HG02610 (cell line): ENCODE results near the gene ATXN1L.
A peak's percentile ranks its signal among the peaks of the same experiment; 100 is the strongest.
"Not testable (repeated sequence)": the region's sequence is repeated elsewhere in the genome, so short reads cannot be mapped to it uniquely, and the experiment has no call there.

ENCODE experiments used
- ATAC-seq: cut with Tn5 transposase; IDR thresholded peaks from one replicate; pipeline ENCODE4 v1.9.1; 2021; ENCODE audit warnings: mild to moderate bottlenecking, moderate library complexity; ENCODE audit not compliant: unreplicated experiment

The ATXN1L gene, protein sequence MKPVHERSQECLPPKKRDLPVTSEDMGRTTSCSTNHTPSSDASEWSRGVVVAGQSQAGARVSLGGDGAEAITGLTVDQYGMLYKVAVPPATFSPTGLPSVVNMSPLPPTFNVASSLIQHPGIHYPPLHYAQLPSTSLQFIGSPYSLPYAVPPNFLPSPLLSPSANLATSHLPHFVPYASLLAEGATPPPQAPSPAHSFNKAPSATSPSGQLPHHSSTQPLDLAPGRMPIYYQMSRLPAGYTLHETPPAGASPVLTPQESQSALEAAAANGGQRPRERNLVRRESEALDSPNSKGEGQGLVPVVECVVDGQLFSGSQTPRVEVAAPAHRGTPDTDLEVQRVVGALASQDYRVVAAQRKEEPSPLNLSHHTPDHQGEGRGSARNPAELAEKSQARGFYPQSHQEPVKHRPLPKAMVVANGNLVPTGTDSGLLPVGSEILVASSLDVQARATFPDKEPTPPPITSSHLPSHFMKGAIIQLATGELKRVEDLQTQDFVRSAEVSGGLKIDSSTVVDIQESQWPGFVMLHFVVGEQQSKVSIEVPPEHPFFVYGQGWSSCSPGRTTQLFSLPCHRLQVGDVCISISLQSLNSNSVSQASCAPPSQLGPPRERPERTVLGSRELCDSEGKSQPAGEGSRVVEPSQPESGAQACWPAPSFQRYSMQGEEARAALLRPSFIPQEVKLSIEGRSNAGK

DNA sequence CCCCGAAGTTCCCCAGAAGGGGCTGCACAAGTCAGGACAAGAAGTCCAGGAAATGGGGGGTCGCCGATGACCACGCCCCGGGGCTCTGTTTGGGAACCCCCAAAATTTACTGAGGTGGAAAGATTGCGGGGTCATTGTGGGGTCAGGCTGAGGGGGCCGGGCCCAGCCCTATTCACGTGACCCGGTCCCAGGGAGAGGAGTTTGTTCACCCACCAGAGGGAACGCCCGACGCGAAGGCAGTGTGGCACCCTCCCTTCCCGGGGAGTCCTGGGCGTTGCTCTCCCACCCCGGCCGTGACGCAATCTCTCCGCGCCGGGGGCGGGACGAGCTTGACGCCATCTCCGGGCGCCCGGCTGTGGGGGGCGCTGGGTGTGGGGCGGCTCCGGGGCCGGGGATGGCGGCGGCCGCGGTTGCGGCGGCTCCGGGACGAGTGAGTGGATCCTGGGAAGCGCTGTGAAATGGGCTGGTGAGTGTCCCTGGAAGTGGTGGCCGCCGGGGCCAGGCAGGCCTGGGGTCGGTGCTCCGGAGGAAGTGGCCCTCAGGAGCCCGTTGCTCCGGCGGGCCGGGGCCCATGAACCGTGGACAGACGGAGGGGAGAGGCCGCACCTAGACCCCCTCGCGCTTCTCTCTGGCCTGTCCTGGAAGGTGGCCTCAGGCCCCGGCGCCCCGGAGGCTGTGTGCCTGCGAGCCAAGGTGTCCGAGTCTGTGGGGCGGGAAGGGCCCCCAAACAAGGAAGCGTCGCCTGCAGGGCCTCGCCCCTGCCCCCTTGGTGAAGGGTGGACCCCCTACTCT, at the start of gene ATXN1L:
ATXN1L (plus strand) TSS at position 338 of the 792 bp plus-strand sequence. CDS start 3,765 bp downstream, outside the sequence.
- peak; percentile 63 for ATAC-seq

DNA sequence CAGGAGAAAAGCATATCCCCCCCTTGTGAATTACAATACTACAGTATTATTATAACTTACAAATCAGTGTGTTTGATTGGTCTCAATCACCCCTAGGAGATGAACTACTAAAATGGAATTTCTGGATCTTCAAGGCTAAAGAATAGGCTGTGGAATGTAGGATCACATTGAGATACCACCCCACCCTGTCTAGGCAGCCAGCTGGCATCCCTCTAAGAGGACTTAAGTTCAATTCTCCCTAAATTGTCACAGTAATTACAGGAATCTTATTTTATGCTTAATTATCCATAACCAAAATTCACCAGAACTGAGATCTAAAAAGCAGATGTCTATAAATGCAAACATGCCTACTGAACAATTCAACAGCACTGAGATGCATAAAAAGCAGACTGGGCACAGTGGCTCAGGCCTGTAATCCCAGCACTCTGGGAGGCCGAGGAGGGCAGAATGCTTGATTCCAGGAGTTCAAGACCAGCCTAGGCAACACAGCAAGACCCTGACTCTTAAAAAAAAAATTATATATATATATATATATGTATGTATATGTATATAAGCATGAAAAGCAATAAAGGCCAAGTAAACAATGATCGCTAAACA, 49.2 kb upstream of the ATXN1L start:
- no peak for ATAC-seq

DNA sequence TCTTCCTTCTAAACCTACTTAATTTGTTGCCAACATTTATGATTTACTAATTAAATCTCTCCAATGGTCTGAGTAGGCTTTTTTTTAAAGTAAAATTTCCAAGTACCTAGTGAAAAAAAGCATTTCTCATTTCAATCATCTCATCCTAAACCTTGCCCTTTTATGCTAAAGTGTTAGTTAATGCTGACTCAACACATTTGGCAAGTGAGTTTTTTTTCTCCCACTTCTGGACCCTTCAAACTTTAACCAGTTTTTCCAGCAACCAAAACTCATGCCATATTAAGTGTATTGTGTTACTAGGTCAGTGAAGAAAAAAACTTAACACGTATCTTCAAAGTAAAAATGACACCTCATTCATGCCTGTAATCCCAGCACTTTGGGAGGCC, 42.5 kb upstream of the ATXN1L start:
- ATAC-seq, result no peak

DNA sequence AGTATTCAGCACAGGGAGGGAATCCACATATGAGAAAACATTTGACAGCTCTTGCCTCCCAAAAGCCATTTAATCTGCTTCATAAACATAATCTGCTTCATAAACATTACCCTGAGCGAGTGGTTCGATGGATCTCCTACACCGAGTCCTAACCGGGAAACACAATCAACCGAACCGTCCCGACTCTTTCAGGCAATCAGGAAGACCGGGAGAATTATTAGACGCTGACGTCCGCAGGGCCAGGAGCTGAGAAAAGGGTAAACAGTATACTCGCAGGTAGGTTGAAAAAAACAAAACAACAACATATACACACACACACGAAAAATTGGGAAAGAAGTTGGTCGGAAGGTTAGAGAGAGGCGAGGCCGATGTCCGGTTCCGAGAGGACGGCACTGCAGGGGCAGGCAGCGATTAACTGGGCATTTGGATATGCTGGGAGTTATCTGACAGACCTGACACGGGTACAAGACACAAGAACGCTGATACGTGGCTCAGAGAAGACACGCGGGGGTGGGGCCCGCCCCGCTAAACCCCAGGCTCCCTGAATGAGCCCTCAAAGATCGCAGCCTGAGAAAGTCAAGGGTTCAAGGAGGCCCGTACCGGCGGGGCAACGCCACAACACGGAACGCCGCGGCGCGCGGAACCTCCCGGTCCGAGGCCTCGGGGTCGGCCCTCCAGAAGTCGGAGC, 37.7 kb upstream of the ATXN1L start:
- peak; percentile 32 for ATAC-seq

DNA sequence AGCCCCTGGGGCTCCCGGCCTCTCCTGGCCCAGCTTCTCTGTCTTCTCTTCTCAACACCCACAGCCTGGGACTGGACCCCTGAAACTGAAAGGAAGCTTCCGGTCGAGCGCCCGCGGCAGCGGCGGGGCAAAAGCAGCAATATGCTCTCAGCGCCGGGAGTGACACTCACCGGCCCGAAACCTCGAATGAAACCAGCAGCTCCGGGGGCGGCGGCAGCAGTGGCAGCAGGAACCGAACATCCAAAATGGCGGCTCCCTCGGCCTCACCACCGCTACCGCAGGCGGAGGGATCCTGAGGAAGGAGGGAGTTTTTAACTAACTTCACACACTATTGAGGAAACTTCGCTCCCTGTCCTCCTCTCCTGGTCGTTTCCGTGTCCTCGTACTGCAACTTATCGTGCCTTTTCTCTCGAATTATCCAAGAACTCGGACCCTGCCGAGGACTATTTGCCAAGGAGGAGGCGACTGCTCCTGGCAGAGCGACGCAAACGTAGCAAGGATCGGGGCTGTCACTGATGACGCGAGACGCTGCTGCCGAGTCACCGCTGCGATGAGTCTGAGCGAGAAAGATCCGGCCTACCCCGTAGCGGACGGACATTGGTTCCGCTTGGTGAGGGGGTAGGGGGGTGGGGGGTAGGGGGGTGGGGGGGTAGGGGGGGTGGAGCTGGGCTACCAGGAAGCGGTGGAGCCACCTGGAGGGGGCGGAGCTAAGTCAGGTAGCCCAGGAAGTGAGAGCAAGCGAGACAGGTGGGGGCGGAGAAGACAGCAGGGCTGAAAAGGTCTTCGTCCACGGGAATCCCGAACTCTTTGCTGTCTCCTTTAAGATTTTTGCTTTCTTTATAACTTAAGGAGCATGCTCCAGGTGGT, 37.0 kb upstream of the ATXN1L start, which contains the start of gene AP1G1:
AP1G1 (minus strand) TSS at position 242 of the 867 bp plus-strand sequence. CDS start 19,355 bp downstream, outside the sequence.
- peak; percentile 79 for ATAC-seq

DNA sequence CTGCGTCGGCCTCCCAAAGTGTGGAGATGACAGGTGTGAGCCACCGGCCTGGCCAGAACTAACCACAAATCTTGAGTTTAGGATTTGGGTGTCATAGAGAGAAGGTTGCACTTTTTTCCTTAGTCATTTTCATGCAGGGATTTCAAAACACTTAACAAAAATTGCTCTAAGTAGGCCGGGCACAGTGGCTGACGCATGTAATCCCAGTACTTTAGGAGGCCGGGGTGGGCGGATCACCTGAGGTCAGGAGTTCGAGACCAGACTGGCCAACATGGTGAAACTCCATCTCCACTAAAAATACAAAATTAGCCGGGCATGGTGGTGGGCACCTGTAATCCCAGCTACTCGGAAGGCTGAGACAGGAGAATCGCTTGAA, 35.6 kb upstream of the ATXN1L start:
- not testable (repeated sequence) for ATAC-seq

DNA sequence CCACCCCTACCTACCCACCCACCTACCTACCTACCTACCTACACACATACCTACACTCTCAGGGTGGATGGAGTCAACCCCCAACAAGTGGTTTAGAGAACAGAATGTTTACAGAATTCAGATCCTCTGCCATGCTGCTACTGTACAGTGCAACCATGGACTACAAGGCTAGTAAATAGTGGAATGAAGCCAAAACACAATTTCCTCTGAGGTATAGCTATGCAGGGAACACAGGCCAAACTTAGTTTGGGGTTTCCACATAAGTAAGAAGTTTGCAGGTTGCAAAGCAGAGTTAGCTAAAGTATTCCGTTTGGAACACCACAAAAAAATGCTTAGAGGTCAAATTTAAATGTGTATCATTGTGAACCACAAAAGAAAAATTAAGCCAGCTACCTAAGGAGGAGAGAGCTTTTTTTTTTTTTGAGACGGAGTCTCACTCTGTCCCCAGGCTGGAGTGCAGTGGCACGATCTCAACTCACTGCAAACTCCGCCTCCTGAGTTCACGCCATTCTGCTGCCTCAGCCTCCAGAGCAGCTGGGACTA, 34.4 kb upstream of the ATXN1L start:
- no peak for ATAC-seq

DNA sequence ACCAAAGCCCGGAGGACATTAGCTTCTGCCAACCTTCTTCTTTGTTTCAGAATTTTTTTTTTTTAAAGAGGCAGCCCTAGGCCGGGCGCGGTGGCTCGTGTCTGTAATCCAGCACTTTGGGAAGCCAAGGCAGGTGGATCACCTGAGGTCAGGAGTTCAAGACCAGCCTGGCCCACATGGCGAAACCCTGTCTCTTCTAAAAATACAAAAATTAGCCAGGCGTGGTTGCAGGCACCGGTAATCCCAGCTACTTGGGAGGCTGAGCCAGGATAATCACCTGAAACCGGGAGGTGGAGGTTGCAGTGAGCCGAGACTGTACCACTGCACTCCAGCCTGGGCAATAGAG, 28.6 kb upstream of the ATXN1L start:
- ATAC-seq, result peak; percentile 11

DNA sequence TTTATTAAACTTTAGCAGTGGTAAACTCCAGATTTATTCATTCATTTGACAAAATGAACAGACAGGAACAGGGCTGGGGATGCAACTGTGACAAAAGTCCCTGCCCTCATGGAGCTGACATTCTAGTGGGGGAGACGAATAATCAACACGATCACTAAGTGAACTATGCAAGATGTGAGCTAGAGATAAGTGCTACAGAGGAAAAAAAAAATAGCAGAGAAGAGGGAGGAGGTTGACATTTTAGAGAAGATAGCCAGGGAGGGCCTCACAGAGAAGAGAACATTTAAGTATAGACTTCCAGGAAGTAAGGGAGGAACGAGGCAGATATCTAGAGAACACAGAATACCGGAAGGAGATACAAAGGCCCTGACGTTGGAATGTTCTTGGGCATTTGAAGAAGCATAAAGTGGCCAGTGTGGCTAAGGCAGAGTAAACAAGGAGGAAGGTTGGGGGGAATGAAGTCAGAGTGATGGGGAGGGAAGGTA, 19.2 kb upstream of the ATXN1L start:
- no peak for ATAC-seq

DNA sequence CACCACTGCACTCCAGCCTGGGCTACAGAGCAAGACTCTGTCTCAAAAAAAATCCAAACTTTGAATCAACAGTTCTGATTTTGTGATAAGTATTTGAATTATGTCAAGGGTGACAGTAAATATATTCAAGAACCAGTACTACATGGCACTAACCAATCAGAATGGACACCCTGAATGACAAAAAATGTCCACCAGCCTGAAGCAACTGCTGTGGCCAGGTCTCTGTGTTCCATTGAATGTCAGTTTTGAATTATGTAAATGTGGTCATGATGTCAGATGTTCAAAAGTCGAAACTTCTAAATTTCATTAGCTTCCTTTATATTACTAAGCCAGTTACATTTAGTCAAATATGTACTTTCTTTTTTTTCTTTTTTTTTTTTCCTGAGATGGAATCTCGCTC, 15.4 kb upstream of the ATXN1L start:
- no peak for ATAC-seq

DNA sequence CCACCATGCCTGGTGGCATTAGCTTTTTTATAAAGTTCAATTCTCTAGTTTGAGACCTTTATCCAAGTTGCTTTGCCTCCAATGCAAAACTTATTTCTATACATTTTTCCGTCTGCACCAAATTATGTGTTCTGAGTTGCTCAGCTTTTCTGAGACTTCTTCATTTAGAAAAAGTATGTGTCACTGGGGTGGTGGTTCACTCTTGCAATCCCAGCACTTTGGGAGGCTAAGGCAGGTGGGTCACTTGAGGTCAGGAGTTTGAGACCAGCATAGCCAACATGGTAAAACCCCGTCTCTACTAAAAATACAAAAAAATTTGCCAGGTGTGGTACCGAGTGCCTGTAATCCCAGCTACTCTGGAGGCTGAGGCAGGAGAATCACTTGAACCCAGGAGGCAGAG, 14.1 kb upstream of the ATXN1L start:
- ATAC-seq, result not testable (repeated sequence)

DNA sequence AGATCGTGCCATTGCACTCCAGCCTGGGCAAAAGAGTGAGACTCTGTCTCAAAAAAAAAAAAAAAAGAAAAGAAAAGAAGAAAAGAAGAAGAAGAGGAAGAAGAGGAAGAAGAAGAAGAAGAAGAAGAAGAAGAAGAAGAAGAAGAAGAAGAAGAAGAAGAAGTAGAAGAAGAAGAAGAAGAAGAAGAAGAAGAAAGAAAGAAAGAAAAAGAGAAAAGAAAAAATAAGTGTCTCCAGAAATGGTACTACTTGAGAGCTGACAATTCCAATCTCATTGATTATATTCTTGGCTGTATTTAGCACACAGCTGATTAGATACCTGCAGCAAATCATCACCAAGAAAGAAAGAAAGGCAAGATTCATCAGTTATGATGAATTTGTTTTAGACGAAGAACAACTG, 13.7 kb upstream of the ATXN1L start:
- ATAC-seq, result not testable (repeated sequence)

DNA sequence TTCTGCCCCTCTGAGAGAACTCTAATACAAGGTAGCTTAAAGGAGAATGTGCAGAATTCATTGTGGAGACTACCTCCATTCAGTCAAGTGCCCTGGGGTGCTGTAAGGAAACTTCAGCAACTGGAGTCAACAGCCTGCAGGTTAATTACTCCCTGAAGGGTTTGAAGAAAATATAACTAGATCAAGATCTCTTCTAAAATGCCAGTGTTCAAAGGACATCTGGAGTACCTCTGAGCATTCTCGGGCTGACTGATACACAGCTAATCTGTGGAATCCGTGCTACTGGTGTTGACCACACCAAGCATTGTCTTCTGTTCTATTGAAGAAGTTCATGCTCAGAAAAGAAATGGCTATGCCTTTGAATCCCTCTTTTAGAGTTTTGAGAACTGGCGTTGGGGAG, 11.5 kb upstream of the ATXN1L start:
- no peak for ATAC-seq

DNA sequence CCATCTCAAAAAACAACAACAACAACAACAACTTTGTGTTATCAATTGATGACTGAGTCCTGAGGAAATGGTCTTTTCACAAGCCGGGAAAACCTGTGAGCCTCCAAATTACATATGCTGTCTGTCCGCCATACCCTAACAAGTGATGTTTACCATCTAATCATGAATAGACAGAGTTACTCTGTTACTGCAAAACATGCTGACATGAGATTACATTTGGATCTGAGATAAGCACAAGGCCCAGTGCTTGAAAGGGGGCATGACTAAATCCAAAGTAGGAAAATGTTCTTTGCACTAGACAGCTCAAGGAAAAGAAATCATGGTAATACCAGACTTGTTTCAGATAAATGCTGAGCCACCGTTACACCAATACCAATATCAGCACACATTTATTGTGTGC, 8.6 kb upstream of the ATXN1L start:
- ATAC-seq, result no peak

DNA sequence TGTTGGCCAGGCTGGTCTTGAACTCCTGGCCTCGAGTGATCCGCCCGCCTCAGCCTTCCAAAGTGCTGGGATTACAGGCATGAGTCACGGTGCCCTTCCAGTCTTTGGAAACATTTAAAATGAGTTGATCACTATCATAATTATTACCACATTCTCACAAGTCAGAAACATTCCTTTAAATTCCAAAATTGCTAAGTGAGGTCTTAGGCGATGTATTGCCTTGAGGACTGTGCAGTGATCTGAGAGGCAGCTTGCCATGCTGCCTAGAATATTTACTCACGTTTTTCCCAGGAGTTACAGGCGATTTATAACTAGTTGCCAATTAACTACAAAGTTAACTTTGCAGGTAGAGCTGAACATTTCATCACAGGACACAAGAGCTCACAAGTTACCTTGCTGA, 5.7 kb upstream of the ATXN1L start:
- ATAC-seq, result no peak

DNA sequence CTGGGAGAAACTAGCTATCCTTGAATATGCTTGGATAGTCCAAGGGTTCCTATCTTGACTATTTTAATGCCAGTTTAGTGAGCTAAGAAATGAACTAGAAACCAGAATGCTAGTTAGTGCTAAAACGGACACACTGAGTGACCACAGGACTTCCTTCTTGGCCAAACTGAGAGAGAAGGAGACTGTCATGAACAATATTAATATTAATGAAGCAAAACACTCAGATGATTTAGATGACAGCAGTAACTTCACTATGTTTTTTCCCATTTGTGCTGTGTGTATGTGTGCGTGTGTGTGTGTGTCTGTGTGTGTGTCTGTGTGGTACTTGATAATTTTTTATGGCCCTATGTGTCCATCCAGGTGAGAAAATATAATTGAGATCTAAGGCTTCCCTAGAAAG, 2.2 kb upstream of the ATXN1L start:
- no peak for ATAC-seq

DNA sequence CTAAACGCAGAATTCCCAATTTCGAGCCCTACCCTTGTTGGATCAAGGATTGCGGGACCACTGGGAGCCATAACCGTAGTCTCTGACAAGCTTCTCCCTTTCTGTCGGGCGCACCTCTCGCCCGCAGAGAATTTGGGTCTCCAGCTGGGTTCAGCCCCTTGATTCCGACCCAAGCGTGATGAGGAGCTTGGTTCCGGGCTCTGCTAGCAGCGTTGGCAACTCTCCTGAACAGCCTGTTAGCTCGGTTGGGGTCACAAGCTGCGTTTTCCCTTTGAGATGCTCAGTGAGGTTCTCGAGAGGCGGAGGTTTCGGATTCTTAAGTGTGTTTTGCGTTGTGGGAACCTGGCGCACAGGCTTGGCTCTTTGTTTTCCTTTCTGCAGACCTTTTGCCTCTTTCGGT, 655 bp downstream of the ATXN1L start:
- no peak for ATAC-seq

DNA sequence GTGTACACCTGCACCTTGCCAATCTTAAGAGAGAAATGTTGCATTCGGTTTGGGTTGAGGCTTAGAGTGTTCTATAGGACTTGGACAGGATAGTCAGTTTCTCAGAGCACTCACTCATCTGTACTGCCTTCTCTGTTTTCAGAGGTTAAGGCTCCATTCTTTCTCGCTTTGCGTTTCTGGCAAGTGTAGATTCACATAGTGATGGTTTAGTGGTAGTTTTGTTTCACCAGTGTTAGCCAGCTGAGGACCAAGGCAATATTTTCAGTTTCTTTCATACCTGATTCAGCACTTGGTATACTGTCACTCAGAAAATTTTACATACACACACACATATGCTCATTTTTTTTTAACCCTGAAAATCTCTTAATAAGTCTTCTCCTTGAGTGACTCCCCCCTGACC, 1.3 kb downstream of the ATXN1L start:
- no peak for ATAC-seq

DNA sequence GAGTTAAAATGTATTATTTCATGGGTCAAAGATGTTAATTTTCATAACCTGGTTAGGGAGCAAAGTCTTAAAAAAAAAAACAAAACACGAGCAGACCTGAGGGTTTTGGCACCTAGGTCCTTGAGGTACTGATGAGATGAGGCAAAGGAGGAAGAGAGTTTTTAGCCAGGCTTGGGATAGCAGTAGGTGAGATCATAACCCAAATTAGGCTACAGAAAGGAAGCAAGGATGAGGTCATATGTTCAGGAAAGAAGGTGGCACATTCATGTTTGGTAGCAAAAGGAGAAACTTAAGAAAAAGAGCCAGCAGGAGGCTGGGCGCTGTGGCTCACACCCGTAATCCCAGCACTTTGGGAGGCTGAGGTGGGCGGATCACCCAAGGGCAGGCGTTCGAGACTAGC, 2.8 kb downstream of the ATXN1L start:
- ATAC-seq, result no peak
